Germinal center (tissue), 1 donor: ENCODE measurements around the gene KDM7A.

Experiments used
- DNase-seq: peaks from one replicate; pipeline ENCODE4 v3.0.0; 2012; ENCODE audit warnings: mixed read lengths, low spot score

KDM7A gene, protein sequence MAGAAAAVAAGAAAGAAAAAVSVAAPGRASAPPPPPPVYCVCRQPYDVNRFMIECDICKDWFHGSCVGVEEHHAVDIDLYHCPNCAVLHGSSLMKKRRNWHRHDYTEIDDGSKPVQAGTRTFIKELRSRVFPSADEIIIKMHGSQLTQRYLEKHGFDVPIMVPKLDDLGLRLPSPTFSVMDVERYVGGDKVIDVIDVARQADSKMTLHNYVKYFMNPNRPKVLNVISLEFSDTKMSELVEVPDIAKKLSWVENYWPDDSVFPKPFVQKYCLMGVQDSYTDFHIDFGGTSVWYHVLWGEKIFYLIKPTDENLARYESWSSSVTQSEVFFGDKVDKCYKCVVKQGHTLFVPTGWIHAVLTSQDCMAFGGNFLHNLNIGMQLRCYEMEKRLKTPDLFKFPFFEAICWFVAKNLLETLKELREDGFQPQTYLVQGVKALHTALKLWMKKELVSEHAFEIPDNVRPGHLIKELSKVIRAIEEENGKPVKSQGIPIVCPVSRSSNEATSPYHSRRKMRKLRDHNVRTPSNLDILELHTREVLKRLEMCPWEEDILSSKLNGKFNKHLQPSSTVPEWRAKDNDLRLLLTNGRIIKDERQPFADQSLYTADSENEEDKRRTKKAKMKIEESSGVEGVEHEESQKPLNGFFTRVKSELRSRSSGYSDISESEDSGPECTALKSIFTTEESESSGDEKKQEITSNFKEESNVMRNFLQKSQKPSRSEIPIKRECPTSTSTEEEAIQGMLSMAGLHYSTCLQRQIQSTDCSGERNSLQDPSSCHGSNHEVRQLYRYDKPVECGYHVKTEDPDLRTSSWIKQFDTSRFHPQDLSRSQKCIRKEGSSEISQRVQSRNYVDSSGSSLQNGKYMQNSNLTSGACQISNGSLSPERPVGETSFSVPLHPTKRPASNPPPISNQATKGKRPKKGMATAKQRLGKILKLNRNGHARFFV

DNA sequence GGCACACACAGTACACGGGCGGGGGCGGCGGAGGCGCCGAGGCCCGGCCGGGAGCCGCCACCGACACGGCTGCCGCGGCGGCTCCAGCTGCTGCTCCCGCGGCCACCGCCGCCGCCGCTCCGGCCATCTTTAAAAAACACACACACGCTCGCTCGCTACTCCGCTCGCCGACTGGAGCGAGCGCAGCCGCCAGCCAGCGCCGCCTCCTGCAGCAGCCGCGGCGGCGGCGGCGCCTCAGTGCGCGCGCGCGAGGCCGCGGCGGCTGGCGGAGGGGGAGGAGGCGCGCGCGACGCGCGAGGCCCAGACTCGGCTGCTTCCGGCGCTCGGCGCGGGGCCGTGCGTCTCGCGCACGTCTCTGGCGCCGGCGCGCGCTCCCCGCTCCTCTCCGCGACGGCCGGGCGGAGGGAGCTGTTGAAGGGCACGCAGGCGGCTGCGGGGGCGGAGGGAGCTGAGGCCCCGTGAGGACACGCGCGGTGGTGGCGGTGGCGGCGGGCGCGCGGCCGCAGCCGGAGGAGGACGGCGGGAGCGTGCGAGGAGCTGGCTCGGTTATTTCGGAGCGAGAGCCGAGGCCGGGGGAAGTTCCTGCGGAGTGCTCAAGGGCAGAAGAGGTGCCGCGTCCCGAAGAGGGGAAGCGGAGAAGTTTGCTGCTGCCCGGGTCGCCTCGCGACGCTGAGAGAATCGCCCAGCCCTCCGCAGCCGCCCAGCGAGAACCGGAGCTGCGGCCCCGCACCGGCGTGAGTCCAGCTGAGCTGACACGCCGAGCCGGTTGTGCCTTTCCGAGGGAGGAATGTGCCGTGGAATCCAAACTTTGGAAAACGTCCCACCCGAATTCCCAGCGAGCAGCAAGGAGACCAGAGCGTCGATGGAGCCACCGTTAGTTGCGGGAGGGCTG lies at the start of gene KDM7A:
Gene KDM7A, minus strand, starts transcription at position 173 of the 892 bp plus-strand sequence. Its CDS starts 46 bp downstream, at position 127.
- DNase-seq, result peak; percentile 93

DNA sequence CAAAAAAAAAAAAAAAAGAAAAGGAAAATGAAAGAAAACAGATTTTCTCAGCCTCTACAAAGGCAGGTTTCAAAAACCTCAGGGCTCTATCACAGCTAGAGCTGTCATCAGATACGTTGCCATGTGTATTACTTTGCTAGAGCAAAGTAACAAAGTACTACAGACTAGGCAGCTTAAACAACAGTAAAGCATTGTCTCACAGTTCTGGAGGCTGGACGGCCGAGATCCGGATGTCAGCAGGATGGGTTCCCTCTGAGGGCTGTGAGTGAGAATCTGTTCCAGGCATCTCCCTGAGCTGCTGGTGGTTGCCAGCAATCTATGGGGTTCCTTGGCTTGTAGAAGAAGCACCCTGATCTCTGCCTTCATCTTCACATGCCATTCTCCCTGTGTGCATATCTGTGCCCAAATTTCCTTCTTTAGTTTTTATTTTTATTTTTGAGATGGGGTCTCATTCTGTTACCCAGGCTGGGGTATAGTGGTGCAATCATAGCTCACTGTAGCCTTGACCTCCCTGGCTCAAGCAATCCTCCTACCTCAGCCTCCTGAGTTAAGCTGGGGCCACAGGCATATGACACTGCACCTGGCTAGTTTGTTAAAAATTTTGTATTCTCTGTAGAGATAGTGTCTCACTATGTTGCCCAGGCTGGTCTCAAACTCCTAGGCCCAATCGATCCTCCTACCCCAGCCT lies 48.9 kb upstream of the KDM7A start:
- no peak for DNase-seq

DNA sequence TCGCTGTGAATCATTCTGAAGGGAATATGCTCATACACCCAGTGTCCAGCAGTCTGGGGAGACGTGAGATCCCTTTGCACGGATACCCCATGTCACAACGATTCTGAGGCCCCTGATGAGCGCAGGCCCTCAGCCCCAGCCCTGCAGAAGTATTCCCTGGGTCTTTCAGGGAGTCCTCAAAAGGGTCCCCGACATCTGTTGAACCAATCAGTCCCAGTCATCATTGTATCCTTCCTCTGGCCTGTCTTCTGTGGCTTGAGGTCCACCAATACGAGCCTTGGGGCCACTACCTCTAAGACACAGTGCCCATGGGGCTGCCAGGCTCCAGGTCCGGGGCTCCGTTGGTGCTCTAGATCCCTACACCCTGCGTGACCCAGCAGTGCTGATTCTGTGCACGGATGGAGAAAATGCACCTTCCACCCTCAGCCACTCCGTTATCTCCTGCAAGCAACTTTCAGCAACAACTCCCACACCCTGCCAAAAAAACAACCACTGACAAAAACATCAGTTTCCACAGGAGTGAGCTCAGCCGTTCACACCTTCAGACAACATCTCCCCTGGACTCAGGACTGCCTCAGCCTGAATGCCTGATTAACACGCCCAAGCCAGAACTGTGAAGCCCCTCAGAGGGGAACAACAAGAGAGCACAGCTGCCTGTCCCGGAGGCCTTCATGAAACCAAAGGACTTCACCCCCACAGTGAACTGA lies 46.9 kb upstream of the KDM7A start:
- DNase-seq, result no peak

DNA sequence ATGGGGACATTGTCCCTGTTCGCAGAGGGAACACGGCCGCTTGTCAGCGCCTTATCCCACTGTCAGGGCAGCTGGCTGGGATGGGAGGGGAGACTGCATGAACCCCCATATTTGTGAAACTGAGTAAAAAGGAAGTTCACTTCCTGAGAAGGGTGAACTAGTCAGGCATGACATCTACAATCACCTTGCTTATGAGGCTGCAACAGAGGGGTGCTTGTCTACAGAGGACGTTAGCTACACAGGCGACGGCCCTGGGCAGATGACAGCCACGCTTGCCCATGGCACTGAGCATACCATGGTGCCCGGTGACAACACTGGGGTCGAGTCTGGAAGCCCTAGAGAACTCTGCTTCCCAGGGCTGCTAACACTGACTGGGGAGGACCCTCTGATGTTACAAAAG lies 46.0 kb upstream of the KDM7A start:
- DNase-seq, result peak; percentile 67

DNA sequence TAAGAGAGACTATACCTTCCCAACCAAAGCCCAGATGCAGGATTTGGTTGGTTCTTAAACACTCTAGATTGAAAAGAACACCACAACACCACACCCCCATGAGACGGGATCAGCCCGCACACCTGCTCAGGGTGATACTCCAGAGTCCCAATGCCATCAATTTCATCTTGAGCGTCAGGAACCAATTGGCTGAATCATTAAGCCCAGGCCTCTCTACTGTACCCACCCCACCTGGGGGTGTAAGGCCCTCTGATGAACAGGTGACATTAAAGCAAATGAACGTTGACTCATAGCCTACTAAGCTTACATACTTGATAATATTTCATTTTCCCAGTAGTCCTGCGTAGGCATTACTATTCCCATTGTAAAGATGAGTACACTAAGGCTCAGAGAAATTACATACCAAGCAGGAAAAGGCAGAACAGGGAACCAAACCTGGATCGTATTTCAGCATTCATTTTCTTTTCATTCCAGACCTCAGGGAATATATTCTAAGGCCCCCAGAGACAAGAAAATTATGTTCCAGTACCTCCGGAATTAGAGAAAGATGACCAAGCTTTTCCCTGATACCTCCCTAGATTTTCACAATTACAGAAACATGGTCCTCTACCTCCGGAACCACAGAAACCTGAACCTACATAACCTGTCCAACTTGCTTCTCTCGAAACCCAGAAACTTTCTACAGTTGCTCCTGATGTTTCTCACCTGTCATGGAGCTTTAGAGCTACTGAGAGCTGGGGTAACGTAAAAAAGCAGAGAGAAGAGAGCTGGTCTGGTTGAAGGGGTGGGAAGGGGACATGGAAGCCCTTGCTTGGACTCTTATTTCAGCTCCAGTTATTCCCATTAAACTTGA lies 43.1 kb upstream of the KDM7A start:
- DNase-seq, result no peak

DNA sequence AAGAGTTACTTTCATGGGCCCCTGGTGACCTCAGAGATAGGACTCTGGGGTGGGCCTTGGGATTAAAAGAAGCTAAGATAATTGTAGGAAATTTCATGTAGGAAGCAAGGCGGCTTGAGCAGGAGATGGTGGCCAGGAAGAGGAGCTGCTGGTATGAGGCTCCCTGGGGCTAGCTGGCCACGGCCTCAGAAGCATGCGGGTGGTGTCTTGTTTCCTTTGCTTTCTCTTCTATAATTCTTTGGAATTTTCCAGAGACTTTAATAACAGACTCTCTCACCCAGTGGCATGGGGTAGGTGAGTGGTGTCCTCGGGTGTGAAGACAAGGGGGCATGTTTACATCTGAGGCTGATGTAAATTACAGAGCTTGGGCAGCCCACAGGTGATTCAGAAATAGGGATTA lies 41.9 kb upstream of the KDM7A start:
- DNase-seq, result no peak

DNA sequence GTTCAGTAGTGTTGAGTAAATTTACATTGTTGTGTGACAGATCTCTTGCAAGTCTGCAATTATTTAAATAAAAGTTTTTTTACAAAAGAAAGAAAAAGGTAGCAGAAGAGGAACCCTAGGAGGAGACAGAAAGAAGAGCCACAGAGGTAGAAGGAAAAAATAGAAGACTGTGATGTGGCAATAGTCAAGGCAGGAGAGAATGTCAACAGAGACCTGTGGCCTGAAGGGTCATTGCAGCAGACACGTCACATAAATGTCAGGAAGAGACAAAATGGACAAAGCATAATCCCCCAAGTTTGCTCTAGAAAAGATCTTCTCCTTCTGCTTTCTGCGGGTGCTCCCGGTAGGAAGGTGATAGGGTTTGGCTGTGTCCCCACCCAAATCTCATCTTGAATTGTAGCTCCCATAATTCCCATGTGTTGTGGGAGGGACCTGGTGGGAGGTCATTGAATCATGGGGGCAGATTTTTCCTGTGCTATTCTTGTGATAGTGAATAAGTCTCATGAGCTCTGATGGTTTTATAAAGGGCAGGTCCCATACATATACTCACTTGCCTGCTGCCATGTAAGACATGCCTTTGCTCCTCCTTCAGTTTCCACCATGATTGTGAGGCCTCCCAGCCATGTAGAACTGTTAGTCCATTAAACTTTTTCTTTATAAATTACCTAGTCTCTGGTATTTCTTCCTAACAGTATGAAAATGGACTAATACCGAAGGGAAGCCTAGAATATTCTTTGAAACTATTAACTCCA lies 41.1 kb upstream of the KDM7A start:
- no peak for DNase-seq

DNA sequence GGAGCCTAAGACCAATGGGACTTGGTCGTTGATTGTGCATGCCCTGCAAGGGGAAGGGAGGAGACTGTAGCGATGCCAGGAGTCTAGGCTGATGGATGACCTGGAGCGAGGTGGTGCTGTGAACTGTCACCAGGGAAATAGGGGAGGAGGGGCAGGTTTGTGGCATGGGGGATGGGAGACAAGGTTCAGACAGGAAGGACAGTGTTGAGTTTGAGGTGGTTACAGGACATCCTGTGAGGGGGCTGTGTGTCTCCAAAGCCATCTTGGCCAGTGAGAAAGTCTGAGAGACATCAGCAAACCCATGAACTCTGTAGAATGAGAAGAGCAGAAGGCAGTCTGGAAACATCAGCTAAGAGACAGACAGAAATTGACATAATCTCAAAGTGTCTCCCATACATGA lies 38.5 kb upstream of the KDM7A start:
- no peak for DNase-seq

DNA sequence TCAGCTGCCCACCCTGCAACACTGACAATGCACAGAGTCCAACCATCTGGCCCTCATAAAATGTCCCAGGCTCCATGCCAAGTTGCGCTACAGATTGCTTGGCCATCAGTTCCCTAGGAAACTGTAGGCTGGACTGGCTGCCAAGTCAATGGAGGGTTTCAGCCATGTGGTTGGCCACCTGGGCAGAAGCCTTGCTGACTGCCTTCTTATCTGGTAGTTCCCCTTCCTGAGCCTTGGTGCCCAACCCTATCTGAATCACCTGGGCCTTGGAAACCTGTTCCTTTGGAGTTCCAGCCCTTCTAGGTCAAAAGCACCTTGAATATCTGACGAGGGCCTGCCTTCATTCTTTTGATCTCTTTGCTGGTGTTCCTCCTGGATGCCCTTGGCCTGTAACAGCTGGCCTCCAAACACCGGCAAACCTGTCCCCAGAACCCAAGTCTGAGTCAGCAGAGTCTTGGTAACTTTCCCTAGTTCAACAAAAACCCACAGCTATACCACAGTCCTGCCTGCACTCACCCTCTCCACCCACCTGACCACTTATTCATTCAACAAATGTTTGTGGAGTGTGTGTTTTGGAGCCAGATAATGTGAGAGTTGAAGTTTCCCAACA lies 37.4 kb upstream of the KDM7A start:
- DNase-seq, result no peak

DNA sequence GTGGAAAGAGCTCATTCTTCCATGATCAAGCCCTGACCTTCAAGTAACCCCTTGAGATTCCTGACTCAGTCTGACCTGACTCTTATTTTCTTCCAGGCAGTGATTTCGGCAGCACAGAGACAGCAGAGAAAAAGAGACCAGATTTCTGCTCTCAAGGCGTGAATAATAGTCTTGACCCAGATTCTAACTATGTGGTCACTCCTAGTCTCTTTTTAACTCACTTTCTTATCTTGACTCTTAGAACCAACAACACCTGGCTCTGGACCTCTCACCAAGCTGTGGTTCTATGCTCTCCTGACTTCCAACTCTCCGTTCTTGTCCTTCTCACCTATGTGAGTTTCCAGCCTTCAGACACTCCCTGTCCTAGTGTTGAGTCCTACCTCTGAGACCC lies 36.9 kb upstream of the KDM7A start:
- DNase-seq, result no peak

DNA sequence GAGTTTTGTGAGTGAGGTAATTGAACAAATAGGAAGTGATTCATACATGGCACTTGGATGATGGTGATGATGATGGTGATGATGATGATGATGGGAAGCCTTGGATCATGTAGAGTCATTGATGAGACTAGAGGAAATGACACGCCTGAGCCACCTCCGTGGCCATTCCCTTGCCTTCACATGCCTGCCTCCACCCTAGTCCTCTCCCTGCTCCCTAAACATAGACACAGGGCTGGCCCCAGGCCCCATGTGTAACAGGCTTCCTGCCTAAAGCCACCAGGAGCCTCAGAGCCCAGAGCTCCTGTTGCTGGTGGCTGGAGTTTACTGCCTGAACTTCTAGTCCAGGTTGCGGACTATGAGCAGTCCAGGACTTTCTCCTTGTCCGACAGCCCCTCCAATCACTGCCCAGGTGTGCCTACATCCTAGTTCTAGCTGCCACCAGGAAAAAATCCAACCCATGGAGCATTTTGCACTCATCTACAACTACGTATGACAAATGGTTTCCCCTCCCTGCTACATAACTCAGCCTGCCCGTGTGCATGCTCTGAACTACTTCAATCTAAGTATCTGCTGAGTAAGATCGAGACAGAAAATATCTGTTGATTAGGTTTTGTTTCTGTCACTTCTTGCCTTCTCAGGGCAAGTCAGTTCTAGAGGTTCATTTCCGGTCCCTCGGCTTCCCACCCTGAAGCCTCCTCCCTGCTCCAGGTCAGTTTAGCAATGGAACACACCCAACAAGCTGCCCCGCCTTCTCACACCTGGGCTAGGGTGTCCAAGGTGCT lies 35.5 kb upstream of the KDM7A start:
- DNase-seq, result no peak

DNA sequence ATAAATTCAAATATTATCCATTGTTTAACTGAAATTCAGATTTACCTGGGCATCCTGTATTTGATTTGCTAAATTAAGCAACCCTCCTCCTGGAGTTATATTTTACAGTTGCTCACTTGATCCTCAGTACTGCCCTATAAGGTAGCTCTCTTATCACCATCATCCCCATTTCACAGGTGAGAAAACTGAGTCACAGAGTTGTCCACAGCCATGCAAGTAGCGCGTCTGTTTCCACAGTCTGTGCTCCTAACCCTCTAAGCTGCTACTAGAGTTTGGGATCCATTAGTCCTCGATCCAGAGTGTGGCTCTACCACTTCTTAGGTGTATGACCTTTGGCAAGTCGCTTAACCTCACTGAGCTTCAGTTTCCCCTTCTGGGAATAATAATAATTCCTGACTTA lies 34.9 kb upstream of the KDM7A start:
- DNase-seq, result no peak

DNA sequence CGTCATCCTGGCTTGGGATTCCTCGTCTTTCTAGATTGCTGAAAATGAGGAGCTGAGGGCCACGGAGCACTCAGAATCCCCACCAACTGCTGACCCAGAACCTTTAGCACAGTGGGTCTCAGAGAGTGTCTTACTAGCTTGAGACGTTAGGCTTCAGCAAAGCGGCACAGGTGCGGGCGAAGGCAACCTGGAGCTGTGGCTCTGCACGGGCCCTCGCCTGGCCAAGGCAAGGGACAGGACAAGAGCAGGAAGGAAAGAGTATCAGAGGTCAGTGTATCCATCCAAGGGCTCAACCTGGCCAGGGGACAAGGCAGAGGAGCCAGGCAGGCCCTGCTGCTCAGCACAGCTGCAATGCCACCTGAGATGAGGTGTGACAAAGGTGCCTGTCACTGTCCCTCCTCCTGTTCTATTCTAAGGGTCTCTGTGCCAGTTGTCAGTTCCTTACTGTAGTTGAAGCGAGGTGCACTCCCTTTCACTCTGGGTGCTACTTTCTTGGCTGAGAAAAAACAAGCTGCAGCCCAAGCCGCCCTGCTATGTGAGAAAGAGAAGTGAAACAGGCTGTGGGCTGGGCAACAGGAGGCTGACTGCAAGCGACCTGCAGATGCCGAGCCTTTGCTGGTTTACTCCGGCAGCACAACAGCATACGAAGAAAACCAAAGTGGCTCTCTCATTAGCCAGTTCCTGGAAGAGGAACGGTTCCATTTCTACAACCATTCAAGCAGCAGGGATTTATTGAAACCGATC lies 33.3 kb upstream of the KDM7A start:
- DNase-seq, result peak; percentile 88

DNA sequence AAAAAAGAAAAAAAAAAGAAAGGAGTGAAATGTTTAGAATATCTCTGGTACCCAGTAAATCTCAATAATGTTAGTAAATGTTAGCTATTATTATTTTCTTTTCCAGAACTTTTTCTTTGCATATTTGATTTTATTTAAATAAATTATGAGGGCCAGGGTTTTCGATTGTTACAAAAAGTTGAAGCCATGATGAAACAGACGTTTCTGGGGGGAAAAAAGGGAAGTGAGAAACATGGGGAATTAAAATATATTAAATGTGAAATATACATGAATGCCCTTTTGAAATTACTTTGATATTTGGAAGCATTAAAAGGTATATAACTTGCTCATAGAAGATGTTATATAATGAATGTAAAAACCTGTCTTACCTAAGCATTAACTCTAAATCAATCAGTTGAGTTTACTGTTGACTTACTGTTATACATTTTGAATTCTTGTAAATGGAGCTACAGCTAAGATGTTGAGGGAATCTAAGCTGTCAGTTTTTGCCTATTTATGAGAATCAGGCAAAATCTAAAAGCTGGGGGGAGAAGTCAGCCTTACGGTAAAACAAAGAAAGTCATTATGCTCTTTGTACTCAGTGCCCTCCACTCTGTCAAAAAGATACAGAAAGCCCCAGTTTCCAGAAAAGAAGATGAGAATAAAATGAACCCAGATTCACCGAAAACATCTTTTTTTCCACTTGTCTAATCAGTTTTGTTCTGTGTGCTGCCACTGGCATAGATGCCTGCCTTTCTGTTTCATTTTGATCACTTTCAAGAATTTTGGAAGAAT lies 30.0 kb upstream of the KDM7A start:
- no peak for DNase-seq

DNA sequence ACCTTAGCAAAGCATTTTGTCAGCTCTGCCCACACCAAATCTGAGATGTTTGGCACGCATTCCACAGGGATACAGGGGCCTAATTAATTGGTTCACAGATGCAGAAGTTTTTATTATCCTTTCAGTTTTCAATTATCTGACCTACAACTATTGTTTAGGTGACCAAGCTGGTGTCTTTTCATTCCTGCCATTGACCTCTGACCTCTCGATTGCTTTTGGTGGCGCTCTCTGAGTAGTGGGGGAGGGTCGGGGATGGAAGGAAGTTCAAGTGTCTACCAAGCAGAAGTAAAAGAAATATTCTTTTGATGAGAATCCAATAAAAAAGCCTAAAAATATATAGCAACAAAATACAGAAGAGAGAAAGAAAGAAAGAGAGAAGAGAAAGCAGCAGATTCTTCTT lies 28.8 kb upstream of the KDM7A start:
- DNase-seq, result no peak

DNA sequence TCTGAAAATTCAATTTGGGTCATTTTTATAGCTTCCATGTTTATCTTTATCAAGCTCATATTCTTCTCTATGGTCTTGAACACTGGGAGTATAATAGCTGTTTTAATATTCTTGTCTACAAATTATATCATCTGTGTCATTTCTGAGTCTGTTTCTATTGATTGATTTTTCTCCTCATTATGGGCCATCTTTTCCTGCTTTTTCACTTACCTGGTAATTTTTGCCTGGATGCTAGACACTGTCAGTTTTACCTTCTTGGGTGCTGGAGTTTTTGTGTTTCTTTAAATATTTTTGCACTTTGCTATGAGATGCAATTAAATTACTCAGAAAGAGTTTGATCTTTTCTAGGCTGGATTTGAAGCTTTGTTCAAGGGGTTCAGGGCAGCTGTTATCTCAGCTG lies 26.8 kb upstream of the KDM7A start:
- DNase-seq, result no peak
